GM19467 (cell line): ENCODE measurements around the gene PIGV.

Experiments
- ATAC-seq: cut with Tn5 transposase; IDR thresholded peaks from one replicate; pipeline ENCODE4 v1.9.1; 2021; ENCODE audit warnings: mild to moderate bottlenecking, moderate library complexity; ENCODE audit not compliant: unreplicated experiment

The PIGV gene

DNA sequence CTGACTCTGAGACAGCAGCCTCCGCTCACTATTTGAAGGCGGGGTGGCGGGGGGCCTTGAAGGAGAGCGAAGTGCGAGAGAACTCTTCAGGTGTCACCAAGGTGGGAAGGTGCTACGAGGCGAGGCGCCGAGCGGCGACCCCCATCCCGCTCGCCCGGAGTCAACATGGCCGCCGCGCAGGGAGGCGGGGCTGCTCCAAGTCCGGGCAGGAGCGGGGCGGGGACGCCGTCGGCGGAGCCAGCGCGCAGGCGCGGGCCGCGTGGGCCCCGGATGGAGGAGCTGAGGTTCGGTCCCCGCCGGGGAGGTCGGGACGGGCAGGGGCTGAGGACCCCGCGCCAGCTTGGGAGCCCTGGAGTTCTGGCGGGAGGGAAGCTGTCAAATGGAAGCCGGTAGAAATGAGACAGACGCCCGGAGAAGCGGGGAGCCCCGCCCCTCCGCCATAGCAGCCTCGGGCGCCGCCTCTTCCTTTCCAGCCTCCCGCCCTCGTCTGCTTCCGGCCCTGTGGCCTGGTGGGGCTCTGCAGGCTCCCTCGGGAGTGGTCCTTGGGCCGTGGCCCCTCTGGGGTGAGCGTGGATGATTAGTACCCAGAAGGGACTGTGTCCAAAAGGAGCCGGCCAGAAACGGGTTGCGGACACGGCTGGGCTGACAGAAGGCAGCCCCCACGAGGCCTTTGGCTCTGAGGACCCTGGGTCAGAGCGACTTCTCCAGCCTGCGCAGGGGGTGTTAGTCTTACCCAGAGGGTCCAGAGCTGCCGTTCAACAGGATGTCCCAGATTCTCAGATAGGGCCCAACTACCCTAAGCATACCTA is at the start of gene PIGV:
Gene PIGV, plus strand, starts transcription at position 245 of the 809 bp plus-strand sequence. CDS start 2,866 bp downstream, outside the sequence.
- ATAC-seq = peak; percentile 51

DNA sequence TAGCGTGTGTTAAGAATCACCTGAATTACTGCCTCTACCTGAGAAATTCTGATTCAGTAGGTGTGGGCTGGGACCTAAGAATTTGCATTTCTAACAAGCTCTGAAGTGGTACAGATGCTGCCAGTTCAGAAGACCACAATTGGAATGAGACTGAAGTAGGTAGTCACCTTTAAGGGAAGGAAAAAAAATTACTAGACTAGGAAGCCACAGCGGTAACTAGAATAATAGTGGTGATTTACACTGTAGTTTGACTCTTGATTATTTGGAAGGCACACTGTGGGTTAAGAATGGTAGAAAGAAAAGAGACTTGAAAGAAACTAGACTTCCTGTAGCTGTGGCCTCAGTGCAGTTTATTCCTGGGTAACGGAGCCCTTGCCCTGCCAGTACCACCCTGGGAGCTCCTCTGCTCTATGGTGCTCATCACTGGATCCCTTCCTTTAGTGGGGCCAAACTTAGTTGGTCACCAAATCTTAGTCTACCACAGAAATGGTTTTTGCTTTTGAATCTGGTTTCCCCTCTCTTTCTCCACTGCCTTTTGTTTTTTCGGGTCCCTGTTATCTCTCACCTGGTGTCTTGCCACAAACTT is 48.3 kb upstream of the PIGV start:
- no peak for ATAC-seq

DNA sequence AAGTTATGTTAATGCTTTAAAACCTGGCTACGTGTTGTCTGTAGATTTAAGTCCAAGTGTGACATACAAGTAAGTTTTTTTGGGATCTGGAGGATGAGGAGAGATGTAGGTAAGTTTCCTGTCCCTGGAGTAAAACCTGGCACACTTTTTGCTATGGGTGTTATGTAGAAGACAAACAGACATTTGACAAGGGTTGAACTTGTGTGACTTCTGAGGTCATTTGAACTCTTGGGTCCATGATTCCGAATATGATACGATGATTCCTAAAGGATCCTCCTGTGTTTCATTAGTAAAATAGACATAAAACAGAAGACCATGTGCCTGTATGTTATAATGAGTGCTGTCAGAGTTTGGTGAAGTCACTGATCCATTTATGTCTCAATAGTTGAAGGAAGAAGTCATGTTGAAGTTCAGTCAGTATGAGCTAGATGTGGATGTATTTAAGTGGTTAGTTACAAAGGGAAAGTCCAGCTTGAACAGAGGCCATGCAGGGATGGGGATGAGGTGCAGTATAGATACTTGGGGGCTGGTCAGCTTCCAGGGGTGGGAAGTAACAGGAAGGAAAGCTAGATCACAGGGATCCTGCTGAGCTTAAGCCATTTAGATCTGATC is 47.6 kb upstream of the PIGV start:
- no peak for ATAC-seq

DNA sequence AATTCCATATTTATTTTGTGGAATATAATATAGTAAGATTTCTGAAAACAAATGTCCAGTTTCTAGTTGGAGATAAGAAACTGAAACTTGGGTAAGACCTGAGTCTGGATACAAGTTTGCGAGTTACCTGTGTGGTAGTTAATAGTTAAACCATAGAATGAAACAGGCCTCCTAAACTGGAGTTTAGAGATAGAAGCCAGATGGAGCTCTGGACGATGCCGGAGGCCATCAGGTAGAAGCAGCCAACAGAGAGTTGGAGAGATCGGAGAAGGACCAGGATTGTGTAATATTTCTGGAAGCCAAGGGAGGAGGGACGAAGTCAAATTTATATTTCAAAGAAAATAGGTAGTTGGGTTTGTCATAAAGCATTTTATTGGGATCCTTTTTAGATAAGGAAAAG is 46.8 kb upstream of the PIGV start:
- no peak for ATAC-seq

DNA sequence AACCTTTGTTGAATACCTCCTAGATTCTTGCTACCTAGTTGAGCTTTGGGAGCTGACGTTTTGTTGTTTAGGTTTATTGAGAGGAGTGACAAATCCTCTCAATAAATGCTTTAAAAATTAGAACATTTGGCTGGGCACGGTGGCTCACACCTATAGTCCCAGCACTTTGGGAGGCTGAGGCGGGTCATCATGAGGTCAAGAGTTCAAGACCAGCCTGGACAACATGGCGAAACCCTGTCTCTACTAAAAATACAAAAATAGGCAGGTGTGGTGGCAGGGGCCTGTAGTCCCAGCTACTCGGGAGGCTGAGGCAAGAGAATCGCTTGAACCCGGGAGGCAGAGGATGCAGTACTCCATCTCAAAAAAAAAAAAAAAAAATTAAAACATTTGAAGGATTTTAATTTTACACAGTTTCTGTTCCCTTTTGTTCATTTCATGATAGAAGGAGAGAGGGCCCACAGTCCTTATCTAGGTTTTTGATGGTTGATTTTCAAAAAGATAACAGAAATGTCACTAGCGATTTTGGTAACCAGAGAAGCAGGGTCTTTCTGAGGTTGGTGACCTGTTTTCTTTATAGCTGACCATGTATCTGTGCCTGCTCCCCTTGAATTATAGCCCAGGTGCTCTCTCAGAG is 44.2 kb upstream of the PIGV start:
- no peak for ATAC-seq

DNA sequence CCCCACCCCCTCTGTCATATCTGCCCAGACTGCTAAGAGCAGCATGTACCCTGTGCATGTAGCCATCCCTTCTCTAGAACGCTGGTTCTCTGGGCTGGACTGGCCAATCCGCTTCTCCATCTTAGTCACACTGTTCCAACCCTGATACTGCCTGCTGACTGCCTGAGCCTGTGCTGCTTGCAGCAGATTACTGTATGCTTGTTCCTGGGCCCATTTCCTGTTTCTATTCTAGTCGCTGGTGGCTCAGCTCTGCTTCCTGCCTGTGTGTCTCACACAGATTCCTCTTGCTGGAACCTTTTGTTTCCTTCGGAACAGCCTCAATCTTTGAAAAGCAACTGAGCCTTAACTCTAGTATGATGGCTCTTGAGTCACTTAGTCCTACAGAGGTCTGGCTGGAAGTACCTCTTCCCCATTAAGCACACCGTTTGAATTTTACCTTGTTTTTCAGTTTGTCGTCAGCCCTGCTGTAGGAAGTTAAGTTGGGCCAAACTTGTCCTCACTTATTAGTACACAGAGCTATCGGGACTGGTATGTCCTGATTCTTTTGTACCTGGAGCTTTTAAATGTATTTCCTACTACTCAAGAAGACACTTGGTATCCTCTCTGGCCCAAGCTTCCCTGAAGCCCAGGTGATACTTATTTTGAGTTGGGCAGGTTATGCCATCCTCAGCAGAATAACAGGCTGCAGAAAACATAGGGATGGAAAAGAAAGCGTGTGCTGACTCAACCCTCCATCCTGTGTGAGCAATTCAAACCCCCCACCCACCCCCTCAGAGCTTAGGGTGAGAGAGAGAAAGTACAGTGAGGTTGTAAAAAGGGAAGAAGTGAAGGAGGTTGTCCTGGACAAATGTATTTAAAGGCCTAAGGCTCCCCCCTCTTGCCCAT is 43.4 kb upstream of the PIGV start:
- peak; percentile 97 for ATAC-seq

DNA sequence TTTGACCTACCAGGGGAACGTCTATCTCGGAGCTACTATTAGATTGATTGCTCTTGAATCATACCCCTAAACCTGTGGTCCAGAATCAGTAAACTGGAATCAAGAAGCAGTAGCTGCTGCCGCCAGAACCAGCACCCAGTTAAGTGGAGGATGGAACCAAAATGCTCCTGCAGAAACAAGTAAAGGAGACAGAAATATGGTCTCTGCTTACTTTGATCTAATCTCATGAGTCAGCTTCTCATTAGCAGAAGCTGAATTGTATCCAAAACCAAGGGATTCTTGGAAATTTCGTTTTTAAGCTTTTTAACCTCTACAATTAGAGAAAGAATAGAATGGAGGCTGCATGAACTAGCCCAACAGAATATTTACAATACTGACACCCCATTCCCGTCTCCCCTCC is 42.6 kb upstream of the PIGV start:
- ATAC-seq = no peak

DNA sequence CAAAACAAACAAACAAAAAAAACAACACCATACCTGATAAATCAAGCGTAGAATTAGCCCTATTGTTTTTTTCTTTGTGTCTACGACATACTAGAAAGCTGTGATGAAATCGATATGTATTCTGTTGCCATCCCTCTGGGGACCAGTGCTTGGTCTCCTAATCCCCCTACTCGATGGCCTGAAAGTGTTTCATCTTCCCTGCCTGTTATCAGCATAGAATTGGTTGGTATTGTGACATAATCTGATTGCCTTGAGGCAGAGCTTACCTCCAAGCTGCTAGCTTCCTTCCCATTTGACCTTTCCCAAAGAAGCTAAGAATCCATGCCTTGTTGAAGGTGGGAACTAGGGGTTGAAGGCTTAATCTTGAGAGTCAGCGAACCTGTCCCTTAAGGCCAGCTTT is 40.7 kb upstream of the PIGV start:
- ATAC-seq = no peak

DNA sequence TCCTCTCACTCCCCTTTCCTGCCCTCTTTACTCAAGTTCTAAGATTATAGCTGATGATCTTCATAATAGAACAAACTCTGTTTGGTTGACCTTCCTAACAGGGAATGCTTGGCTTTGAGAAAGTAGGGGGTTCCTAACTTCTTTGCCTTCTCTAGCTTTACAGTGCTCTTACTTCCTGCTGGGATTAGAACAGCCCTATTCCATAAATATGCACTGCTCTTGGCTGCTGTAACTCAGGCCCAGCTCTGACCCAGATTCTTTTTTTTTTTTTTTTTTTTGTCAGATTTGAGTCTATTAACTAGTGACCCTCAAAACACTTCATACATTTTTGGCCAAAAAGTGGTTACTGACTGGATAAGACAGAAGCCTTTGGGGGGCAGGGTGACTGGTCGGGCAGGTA is 39.4 kb upstream of the PIGV start:
- ATAC-seq = no peak

DNA sequence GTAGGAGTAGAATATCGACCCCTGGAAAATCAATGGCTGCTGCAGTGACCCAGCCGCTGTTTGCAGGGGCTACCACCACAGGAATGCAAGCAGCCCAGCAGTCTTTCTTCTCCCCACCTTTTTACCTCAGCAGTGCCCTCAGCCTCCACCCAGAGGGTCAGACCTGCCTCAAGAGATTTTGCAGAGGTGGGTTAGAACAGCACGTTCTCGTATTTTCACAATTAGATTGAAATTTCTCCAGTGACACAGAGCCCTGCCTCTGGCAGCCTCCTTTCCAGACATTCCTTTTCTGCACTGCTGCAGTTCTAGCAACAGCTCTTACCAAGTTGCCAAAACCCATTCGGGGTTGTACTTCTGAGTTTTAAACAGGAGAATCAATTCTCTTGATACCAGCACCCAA is 38.3 kb upstream of the PIGV start:
- ATAC-seq = no peak

DNA sequence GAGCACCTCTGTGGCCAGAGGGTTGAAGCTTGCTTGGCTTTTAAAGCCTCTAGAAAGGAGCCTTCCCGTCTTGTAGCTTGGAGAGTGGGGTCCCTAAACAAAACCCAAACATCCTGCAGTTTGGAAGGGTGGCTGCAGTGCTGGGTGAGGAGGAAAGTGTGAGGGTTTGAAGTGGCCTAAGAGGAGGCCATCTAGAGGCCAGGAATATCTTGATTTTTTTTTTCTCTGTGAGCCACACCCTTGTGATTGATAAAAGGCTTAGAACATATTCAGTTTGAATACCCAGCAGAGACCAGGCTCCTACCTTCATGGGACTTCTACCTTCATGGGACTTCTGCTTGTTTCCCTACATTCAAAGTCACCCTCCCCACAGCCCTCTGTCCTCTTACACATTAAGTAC is 37.3 kb upstream of the PIGV start:
- no peak for ATAC-seq

DNA sequence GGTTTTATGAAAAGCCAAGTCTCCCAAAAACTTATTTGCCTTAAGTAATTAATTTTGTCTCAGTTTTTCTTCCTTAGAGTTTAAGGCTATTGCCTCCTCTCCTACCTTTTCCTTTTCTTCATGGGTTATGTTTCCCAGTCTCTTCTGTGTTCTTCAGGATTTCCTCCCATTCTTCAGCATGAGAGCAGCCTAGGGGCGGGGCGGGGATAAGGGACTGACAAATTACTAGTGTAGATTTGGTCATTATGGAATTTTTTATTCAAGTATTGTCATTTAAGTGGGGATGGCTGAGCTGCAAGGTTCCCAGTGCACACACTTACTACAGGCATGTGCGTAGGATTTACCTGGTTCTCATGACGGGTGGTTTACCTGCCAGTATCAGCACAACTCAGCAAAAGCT is 35.2 kb upstream of the PIGV start:
- no peak for ATAC-seq

DNA sequence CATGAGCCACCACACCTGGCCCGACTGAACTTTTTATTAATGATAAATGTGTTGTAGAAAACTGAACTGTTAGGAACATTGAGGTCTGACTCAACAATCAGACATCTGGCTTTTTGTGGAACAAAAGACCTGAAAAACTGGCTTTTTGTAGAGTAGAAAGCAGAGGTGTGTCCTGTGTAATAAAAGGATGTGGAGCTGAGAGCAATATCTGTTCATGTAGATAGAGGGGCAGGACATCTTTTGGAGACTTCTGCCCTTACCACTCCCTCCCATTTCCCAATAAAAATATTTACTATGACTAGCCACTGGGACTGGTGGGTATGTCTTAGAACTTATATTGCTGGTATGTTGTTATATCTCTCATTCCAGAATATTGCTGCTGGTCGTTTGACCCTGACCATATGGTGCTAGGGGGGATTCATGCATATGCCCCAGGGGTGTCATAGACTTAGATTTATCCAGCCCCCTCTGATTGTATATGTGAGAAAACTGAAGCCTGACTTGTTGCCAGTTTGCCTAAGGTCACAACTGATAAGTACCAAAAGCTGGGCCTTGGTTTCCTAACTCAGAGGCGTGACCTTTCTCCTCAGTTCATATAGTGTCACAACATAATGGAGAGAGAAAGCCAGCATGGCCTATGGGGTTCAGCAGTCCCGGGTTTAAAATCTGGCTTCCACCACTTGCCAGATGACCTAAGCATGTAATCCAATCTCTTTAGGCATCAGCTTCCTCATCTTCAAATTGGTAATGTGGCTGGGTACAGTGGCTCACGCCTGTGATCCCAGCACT is 33.5 kb upstream of the PIGV start:
- no peak for ATAC-seq

DNA sequence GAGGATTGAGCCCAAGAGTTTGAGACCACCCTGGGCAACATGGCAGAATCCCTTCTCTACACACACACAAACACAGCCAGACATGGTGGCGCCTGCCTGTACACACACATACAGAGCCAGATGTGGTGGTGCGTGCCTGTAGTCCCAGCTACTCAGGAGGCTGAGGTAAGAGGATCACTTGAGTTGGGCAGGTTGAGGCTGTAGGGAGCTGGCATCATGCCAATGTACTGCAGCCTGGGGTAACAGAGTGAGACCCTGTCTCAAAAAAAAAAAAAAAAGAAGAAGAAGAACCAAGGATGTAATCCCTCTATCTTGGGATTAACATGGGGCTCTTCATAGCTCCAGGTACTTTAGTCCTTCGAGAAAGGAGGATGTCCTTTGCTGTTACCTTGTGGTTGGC is 29.4 kb upstream of the PIGV start:
- no peak for ATAC-seq

DNA sequence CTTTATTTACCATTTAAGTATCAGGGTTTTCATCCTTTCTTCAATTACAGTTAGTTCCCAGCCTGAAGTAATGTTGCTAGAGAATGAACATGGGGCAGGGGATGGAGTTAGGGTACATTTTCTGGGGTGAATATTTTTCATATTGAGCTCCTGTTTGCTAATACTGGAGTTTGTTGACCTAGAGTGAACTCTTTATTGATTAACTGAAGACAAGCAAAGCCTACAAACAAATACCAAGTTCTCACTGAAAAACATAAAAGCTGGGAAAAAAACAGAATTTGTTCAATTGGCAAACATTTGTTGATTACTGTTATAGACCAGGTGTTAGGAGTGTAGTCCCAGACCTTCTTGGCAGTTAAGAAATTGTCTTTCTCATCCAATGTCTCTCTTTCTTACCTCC is 28.2 kb upstream of the PIGV start:
- ATAC-seq = no peak

DNA sequence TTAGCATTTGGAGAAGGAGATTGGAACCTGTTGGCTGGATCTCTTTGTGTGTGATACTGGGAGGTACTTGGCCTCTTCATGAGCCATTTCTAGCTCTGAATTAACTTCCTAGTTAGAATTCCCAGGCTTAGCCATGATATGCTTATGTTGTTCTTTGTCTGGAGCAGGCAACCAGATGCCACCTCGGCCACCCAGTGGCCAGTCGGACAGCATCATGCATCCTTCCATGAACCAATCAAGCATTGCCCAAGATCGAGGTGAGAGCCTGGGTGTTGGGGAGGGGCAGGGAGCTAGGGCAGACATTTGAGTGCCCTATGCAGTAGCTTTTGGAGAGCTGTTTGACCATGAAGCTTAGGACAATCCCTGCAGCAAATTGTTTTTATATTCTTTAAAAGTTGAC is 26.5 kb upstream of the PIGV start:
- ATAC-seq = no peak

DNA sequence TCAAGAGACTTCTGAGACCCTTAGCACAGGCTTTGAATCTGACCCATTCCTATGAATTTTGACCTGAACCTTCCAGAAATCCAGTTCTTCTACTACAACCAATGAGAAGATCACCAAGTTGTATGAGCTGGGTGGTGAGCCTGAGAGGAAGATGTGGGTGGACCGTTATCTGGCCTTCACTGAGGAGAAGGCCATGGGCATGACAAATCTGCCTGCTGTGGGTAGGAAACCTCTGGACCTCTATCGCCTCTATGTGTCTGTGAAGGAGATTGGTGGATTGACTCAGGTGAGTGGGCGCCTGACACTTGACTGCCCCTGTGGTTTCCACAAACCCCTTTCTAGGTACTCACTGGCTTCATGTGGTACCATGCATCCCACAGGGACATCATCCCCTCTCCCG is 20.0 kb upstream of the PIGV start:
- ATAC-seq = no peak

DNA sequence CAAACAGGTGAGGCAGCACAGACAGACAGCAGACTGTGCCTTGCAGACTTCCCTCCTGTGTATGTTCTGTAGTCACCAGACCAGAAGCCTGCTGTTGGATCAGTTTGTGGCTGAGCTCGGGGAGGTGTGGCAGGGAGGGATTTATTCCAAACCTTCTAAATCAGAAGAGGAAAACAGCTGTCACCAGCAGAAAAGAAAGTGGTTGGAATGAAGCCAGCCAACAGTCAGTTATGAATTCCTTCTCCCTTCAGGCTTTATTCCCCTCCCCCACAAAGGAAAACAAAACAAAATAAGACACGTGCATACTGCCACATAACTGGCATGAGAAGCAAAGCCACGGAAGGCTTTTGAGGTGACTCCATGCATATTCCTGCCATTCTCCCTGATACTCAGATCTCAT is 19.0 kb upstream of the PIGV start:
- no peak for ATAC-seq

DNA sequence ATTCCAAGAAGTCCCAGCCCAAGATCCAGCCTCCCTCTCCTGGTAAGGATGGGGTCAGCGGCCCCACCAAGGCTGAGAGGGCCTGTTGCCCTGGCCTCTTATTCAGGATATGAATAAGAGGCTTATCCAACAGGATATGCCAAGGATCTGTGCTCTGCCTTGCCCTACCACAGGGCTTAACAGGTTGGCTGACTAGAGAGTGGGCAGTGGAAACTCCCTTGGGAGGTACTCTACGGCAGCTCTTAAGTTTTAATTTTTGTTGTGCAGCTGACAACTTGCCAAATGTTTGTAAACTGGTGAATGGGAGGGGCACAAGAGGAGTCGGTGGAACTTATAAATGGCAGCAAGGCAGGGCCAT is 16.5 kb upstream of the PIGV start:
- ATAC-seq = no peak

DNA sequence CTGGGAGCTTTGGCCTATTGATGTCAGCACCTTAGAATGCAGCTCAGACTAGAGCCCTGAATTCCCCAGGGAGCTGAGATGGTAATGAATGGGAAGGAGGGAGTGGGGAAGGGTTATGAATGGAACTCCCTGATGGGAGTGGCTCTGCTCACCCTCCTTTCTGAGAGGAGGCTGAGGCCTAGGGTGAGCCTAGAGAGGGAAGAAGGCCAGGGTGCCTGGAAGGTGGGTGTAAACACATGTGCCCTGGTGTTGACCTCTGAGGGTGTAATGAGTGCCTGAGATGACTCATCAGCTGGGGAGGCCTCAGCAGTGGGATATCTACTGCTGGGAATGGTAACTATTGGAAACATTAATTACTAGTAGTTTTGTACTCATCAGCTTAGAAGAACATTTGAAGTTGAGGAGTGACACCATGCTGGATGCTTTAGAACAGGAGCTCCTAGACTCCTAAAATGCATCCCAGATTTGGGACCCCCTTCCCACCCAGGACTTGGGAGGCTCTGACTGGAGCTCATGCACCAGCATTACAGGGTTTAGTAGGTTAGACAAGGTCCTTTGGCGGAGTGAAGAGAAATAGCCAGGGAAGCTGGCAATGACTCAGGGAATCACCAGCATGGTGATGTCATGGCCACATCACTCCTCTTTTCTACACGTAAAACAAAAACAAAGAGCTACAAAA is 16.0 kb upstream of the PIGV start:
- ATAC-seq = no peak
